GM10847 (cell line): ENCODE results near the gene UMAD1.

Experiments
- POLR2A ChIP-seq: IDR thresholded peaks from 2 replicates; pipeline ENCODE4 v1.6.1; 2011; ENCODE audit not compliant: insufficient read length; ENCODE audit errors: extremely low read depth

Gene UMAD1

GRCh38 chr7:7640221-7641128, at the start of gene UMAD1:
TSS of gene UMAD1 (plus strand) at chr7:7640752. CDS start at chr7:7673372, 32,620 bp downstream.
- peak; percentile 63 for TF ChIP-seq POLR2A

GRCh38 chr7:7595451-7595850, 45.1 kb upstream of the UMAD1 start:
- no peak for TF ChIP-seq POLR2A

GRCh38 chr7:7596176-7596575, 44.4 kb upstream of the UMAD1 start:
- TF ChIP-seq POLR2A = no peak

GRCh38 chr7:7607010-7607409, 33.5 kb upstream of the UMAD1 start:
- TF ChIP-seq POLR2A = no peak

- TF ChIP-seq POLR2A = no peak
Observed at GRCh38 chr7:7609330-7609729, 31.2 kb upstream of the UMAD1 start.

GRCh38 chr7:7612519-7612918, 28.0 kb upstream of the UMAD1 start:
- no peak for TF ChIP-seq POLR2A

GRCh38 chr7:7613210-7613609, 27.3 kb upstream of the UMAD1 start:
- no peak for TF ChIP-seq POLR2A

GRCh38 chr7:7614018-7614741, 26.4 kb upstream of the UMAD1 start:
- no peak for TF ChIP-seq POLR2A

- TF ChIP-seq POLR2A = no peak
Observed at GRCh38 chr7:7617550-7617949, 23.0 kb upstream of the UMAD1 start.

GRCh38 chr7:7618410-7618809, 22.1 kb upstream of the UMAD1 start:
- TF ChIP-seq POLR2A = no peak

GRCh38 chr7:7620236-7620635, 20.3 kb upstream of the UMAD1 start:
- no peak for TF ChIP-seq POLR2A

- TF ChIP-seq POLR2A = no peak
Observed at GRCh38 chr7:7620644-7621210, 19.8 kb upstream of the UMAD1 start.

GRCh38 chr7:7628476-7628875, 12.1 kb upstream of the UMAD1 start:
- no peak for TF ChIP-seq POLR2A

- TF ChIP-seq POLR2A = no peak
Observed at GRCh38 chr7:7630626-7631329, 9.8 kb upstream of the UMAD1 start.

- no peak for TF ChIP-seq POLR2A
Observed at GRCh38 chr7:7639421-7639820, 1.1 kb upstream of the UMAD1 start.
